GM19025 (cell line): Measurements from ENCODE around the gene SPOCK1.

Experiments used
- ATAC-seq: cut with Tn5 transposase; IDR thresholded peaks from one replicate; pipeline ENCODE4 v1.9.1; 2021; ENCODE audit warnings: mild to moderate bottlenecking, low read depth, moderate library complexity; ENCODE audit not compliant: unreplicated experiment

SPOCK1 gene

GRCh38 chr5:137368651-137369050 lies 130.5 kb downstream of the SPOCK1 start:
- ATAC-seq: no peak

- ATAC-seq: no peak
These were observed 131.2 kb downstream of the SPOCK1 start for GRCh38 chr5:137367951-137368350.

GRCh38 chr5:137366526-137366925 lies 132.6 kb downstream of the SPOCK1 start:
- ATAC-seq: no peak

- no peak for ATAC-seq
These were observed 133.8 kb downstream of the SPOCK1 start for GRCh38 chr5:137365126-137365865.

GRCh38 chr5:137361280-137361679 lies 137.8 kb downstream of the SPOCK1 start:
- no peak for ATAC-seq

GRCh38 chr5:137360607-137361006 lies 138.5 kb downstream of the SPOCK1 start:
- ATAC-seq: no peak

- ATAC-seq: no peak
These were observed 139.2 kb downstream of the SPOCK1 start for GRCh38 chr5:137359941-137360340.

- no peak for ATAC-seq
These were observed 141.7 kb downstream of the SPOCK1 start for GRCh38 chr5:137357436-137357835.

- ATAC-seq: no peak
These were observed 143.0 kb downstream of the SPOCK1 start for GRCh38 chr5:137356127-137356526.

- ATAC-seq: no peak
These were observed 143.4 kb downstream of the SPOCK1 start for GRCh38 chr5:137355708-137356107.

- ATAC-seq: no peak
These were observed 147.0 kb downstream of the SPOCK1 start for GRCh38 chr5:137352095-137352494.

GRCh38 chr5:137350791-137351190 lies 148.3 kb downstream of the SPOCK1 start:
- no peak for ATAC-seq

GRCh38 chr5:137348759-137349158 lies 150.4 kb downstream of the SPOCK1 start:
- ATAC-seq: no peak

- ATAC-seq: no peak
These were observed 151.3 kb downstream of the SPOCK1 start for GRCh38 chr5:137347865-137348264.

GRCh38 chr5:137346281-137346680 lies 152.8 kb downstream of the SPOCK1 start:
- ATAC-seq: no peak

GRCh38 chr5:137345396-137345795 lies 153.7 kb downstream of the SPOCK1 start:
- ATAC-seq: no peak

GRCh38 chr5:137344723-137345322 lies 154.3 kb downstream of the SPOCK1 start:
- no peak for ATAC-seq

GRCh38 chr5:137344021-137344420 lies 155.1 kb downstream of the SPOCK1 start:
- ATAC-seq: no peak

- ATAC-seq: no peak
These were observed 156.4 kb downstream of the SPOCK1 start for GRCh38 chr5:137342764-137343163.

- no peak for ATAC-seq
These were observed 157.3 kb downstream of the SPOCK1 start for GRCh38 chr5:137341831-137342230.

GRCh38 chr5:137340881-137341280 lies 158.2 kb downstream of the SPOCK1 start:
- no peak for ATAC-seq

GRCh38 chr5:137336565-137337120 lies 162.5 kb downstream of the SPOCK1 start:
- no peak for ATAC-seq
